GM23338 (cell line): Measurements from ENCODE around the gene MBD2. TPM values are rescaled to one million over a fixed set of nuclear protein-coding genes. Genes with fewer than 3 reads are reported as not detected.
A peak's percentile ranks its signal among the peaks of the same experiment; 100 is the strongest.

ENCODE experiments used
- ATAC-seq: fragments of 200-7000 bp; cut with Tn5 transposase; 3 replicates; pipeline ENCODE4 v1.9.1; 2020
- DNase-seq: peaks from one replicate; pipeline ENCODE4 v3.0.0-alpha.2; 2015; ENCODE audit warnings: low spot score
- H2AFZ ChIP-seq: fragments of 200-600 bp; sonication (generic); 2 replicates; pipeline ENCODE4 v1.8.0; 2016; ENCODE audit warnings: antibody characterized with exemption, mild to moderate bottlenecking, moderate library complexity
- H3F3A ChIP-seq: fragments of 200-600 bp; sonication (generic); replicated peaks from 2 replicates; pipeline ENCODE4 v1.8.0; 2017; ENCODE audit warnings: antibody characterized with exemption, mixed run types, low read depth
- H3K27ac ChIP-seq: fragments of 200-600 bp; sonication (generic); 2 replicates; pipeline ENCODE4 v1.6.1; 2016; ENCODE audit warnings: low read depth
- H3K27me3 ChIP-seq: fragments of 200-600 bp; sonication (generic); 2 replicates; pipeline ENCODE4 v1.8.0; 2016; ENCODE audit warnings: mild to moderate bottlenecking, mixed run types, moderate library complexity; ENCODE audit not compliant: insufficient read depth
- H3K36me3 ChIP-seq: fragments of 200-600 bp; sonication (generic); 2 replicates; pipeline ENCODE4 v1.8.0; 2016; ENCODE audit warnings: mild to moderate bottlenecking; ENCODE audit not compliant: insufficient read depth
- H3K4me1 ChIP-seq: fragments of 200-600 bp; sonication (generic); 2 replicates; pipeline ENCODE4 v1.8.0; 2016; ENCODE audit warnings: mild to moderate bottlenecking, moderate library complexity; ENCODE audit not compliant: insufficient read depth
- H3K4me2 ChIP-seq: fragments of 200-600 bp; sonication (generic); 2 replicates; pipeline ENCODE4 v1.7.1; 2017; ENCODE audit warnings: mixed run types
- H3K4me3 ChIP-seq: fragments of 200-600 bp; sonication (generic); 2 replicates; pipeline ENCODE4 v1.6.1; 2016; ENCODE audit warnings: mixed run types
- H3K79me2 ChIP-seq: fragments of 200-600 bp; sonication (generic); replicated peaks from 2 replicates; pipeline ENCODE4 v1.8.0; 2017; ENCODE audit warnings: mild to moderate bottlenecking; ENCODE audit not compliant: insufficient read depth
- H3K9me2 ChIP-seq: fragments of 200-600 bp; sonication (generic); 2 replicates; pipeline ENCODE4 v1.8.0; 2017; ENCODE audit not compliant: insufficient read depth
- H4K20me1 ChIP-seq: fragments of 200-600 bp; sonication (generic); replicated peaks from 2 replicates; pipeline ENCODE4 v1.8.0; 2017; ENCODE audit warnings: mild to moderate bottlenecking; ENCODE audit not compliant: insufficient read depth
- H3K27ac Mint-ChIP-seq: 2 replicates; pipeline ENCODE4 v1.8.0; 2020; ENCODE audit warnings: inconsistent platforms, mild to moderate bottlenecking, moderate library complexity, mixed read lengths
- H3K27me3 Mint-ChIP-seq: 3 replicates; pipeline ENCODE4 v1.8.0; 2022; ENCODE audit warnings: low read depth, mild to moderate bottlenecking, moderate library complexity, mixed read lengths, inconsistent platforms; ENCODE audit not compliant: insufficient read depth, poor library complexity
- H3K36me3 Mint-ChIP-seq: 3 replicates; pipeline ENCODE4 v1.8.0; 2021; ENCODE audit warnings: low read depth, mild to moderate bottlenecking, inconsistent platforms, moderate library complexity, mixed read lengths
- H3K4me1 Mint-ChIP-seq: 3 replicates; pipeline ENCODE4 v1.8.0; 2020; ENCODE audit warnings: mild to moderate bottlenecking, inconsistent platforms, mixed read lengths
- H3K4me3 Mint-ChIP-seq: 3 replicates; pipeline ENCODE4 v1.8.0; 2021; ENCODE audit warnings: moderate library complexity, mild to moderate bottlenecking, inconsistent platforms, mixed read lengths
- H3K9me3 Mint-ChIP-seq: 3 replicates; pipeline ENCODE4 v1.8.0; 2020; ENCODE audit warnings: moderate library complexity, mild to moderate bottlenecking, inconsistent platforms, mixed read lengths
- CREB1 ChIP-seq: fragments of 250-450 bp; sonication (Bioruptor Pico); IDR thresholded peaks from 2 replicates; pipeline ENCODE4 v1.5.0; 2020; ENCODE audit warnings: low read depth, mild to moderate bottlenecking, moderate library complexity
- EZH2 ChIP-seq: fragments of 200-600 bp; sonication (generic); IDR thresholded peaks from one replicate; pipeline ENCODE4 v1.8.0; 2017; ENCODE audit warnings: antibody characterized with exemption, mild to moderate bottlenecking, low read depth; ENCODE audit not compliant: unreplicated experiment
- EZH2phosphoT487 ChIP-seq: fragments of 200-600 bp; sonication (generic); IDR thresholded peaks from one replicate; pipeline ENCODE4 v1.8.1; 2018; ENCODE audit warnings: antibody characterized with exemption; ENCODE audit not compliant: unreplicated experiment
- JUNB ChIP-seq: IDR thresholded peaks from one replicate; pipeline ENCODE4 v1.6.1; 2016; ENCODE audit warnings: antibody characterized with exemption; ENCODE audit not compliant: unreplicated experiment
- NANOG ChIP-seq: IDR thresholded peaks from 2 replicates; pipeline ENCODE4 v1.6.1; 2016; ENCODE audit warnings: antibody characterized with exemption, borderline replicate concordance
- POLR2AphosphoS5 ChIP-seq: IDR thresholded peaks from 2 replicates; pipeline ENCODE4 v1.6.1; 2016; ENCODE audit warnings: antibody characterized with exemption, low read depth
- STAT1 ChIP-seq: IDR thresholded peaks from one replicate; pipeline ENCODE4 v1.6.1; 2016; ENCODE audit warnings: antibody characterized with exemption; ENCODE audit not compliant: unreplicated experiment
- ZNF114 ChIP-seq: fragments of 250-450 bp; sonication (Bioruptor Pico); IDR thresholded peaks from 2 replicates; pipeline ENCODE4 v1.5.0; 2020; ENCODE audit warnings: mild to moderate bottlenecking, moderate library complexity
- ZNF331 ChIP-seq: fragments of 250-450 bp; sonication (Bioruptor Pico); IDR thresholded peaks from 2 replicates; pipeline ENCODE4 v1.5.0; 2020; ENCODE audit warnings: low read depth, mild to moderate bottlenecking, moderate library complexity
- polyA plus RNA-seq: library from polyadenylated mRNA; unstranded; fragments of >200 nt; fragmentation: Nextera tagmentation; extraction: Ambion mirVana; gene quantifications from 2 replicates; pipeline ENCODE4 v1.2.1, GENCODE V29; 2016
- total RNA-seq: library from RNA; depleted of rRNA; stranded (reverse); fragments of >200 nt; shearing (Covaris generic); gene quantifications from 2 replicates; pipeline ENCODE4 v1.2.3, GENCODE V29; 2014
- TF ChIP-seq, protein P1 (sequence below): IDR thresholded peaks from one replicate; pipeline ENCODE4 v1.6.1; 2018; ENCODE audit warnings: antibody characterized with exemption; ENCODE audit not compliant: unreplicated experiment
- TF ChIP-seq, protein P2 (sequence below), 2 experiments: fragments of 200-600 bp in 1 of 2; sonication (generic) in 1 of 2; conservative IDR thresholded peaks; 2 replicates each; pipeline versions ENCODE4 v1.5.1 to v1.6.1; 2016 to 2017; ENCODE audit warnings: antibody characterized with exemption in 2 of 2, low read depth in 2 of 2, mild to moderate bottlenecking in 2 of 2, moderate library complexity in 1 of 2
- TF ChIP-seq, protein P3 (sequence below): fragments of 250-450 bp; sonication (Bioruptor Pico); IDR thresholded peaks from 2 replicates; pipeline ENCODE4 v1.5.0; 2020; ENCODE audit warnings: mild to moderate bottlenecking, moderate library complexity
- TF ChIP-seq, protein P4 (sequence below): IDR thresholded peaks from 2 replicates; pipeline ENCODE4 v1.6.1; 2016; ENCODE audit warnings: antibody characterized with exemption

MBD2 gene
- total and polyA plus RNA-seq, 2 experiments from 2014 or later = 11.2 to 39.2 TPM

DNA sequence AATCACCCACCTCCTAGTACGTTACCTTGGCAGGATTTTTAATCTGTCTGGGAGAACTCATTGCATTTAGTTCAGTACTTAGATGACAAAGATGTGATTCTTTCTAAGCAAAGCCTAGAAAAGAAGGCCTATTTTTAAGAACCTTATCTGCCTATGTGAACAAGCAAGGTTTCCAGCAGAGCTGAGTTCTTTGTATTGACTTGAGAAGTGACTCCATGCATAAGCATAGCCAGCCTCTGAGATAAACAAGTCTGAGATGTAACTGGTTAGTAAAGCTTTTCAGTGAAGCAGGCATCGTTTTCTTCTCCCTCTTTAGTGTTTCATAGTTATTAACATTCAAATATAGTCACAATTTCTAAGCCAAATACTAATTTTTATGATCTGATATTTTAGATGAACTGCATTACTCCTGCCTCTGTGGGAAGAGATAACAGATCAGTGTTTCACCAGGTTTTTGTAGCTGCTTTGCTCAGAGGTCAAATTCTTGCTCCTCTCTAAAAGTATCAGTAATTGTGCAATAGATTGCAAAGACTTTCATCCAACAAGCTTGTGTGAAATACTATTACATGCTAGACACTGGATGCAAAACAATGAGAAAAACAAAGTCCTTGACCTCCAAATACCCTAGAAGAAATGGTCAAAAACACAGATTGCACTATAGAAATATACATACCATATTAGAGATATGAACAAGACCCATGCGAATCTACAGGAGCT lies 107.8 kb downstream of the MBD2 start:
- Histone ChIP-seq H3F3A (no peaks in the 10 kb centered on the region), H4K20me1 (no peaks in the 10 kb centered on the region), H3K4me3 (no peak overlapping the region), H2AFZ (0 out of 2 replicates have a peak overlapping the region, but pooled peaks have one; percentile 4), H3K9me2 (no peaks in the 10 kb centered on the region), H3K4me2 (no peak overlapping the region), H3K27me3 (no peaks in the 10 kb centered on the region), H3K79me2 (no peaks in the 10 kb centered on the region), H3K4me1 (peaks cover 17% of the 10 kb centered on the region), H3K36me3 (no peaks in the 10 kb centered on the region), H3K27ac (no peak overlapping the region)
- TF ChIP-seq, protein P1, sequence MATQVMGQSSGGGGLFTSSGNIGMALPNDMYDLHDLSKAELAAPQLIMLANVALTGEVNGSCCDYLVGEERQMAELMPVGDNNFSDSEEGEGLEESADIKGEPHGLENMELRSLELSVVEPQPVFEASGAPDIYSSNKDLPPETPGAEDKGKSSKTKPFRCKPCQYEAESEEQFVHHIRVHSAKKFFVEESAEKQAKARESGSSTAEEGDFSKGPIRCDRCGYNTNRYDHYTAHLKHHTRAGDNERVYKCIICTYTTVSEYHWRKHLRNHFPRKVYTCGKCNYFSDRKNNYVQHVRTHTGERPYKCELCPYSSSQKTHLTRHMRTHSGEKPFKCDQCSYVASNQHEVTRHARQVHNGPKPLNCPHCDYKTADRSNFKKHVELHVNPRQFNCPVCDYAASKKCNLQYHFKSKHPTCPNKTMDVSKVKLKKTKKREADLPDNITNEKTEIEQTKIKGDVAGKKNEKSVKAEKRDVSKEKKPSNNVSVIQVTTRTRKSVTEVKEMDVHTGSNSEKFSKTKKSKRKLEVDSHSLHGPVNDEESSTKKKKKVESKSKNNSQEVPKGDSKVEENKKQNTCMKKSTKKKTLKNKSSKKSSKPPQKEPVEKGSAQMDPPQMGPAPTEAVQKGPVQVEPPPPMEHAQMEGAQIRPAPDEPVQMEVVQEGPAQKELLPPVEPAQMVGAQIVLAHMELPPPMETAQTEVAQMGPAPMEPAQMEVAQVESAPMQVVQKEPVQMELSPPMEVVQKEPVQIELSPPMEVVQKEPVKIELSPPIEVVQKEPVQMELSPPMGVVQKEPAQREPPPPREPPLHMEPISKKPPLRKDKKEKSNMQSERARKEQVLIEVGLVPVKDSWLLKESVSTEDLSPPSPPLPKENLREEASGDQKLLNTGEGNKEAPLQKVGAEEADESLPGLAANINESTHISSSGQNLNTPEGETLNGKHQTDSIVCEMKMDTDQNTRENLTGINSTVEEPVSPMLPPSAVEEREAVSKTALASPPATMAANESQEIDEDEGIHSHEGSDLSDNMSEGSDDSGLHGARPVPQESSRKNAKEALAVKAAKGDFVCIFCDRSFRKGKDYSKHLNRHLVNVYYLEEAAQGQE = no peak
- no peak for TF ChIP-seq ZNF331 (CRISPR knock-in tag)
- no peak for TF ChIP-seq EZH2
- no peak for TF ChIP-seq ZNF114 (CRISPR knock-in tag)
- TF ChIP-seq CREB1 (CRISPR knock-in tag) = no peak
- TF ChIP-seq JUNB = no peak
- TF ChIP-seq EZH2phosphoT487 = no peak
- TF ChIP-seq, protein P2, sequence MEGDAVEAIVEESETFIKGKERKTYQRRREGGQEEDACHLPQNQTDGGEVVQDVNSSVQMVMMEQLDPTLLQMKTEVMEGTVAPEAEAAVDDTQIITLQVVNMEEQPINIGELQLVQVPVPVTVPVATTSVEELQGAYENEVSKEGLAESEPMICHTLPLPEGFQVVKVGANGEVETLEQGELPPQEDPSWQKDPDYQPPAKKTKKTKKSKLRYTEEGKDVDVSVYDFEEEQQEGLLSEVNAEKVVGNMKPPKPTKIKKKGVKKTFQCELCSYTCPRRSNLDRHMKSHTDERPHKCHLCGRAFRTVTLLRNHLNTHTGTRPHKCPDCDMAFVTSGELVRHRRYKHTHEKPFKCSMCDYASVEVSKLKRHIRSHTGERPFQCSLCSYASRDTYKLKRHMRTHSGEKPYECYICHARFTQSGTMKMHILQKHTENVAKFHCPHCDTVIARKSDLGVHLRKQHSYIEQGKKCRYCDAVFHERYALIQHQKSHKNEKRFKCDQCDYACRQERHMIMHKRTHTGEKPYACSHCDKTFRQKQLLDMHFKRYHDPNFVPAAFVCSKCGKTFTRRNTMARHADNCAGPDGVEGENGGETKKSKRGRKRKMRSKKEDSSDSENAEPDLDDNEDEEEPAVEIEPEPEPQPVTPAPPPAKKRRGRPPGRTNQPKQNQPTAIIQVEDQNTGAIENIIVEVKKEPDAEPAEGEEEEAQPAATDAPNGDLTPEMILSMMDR (conservative IDR thresholded peaks at IDR 0.05; ENCODE audit: low read depth in 2 of 2) = no peak
- no peak for TF ChIP-seq NANOG
- TF ChIP-seq, protein P3, sequence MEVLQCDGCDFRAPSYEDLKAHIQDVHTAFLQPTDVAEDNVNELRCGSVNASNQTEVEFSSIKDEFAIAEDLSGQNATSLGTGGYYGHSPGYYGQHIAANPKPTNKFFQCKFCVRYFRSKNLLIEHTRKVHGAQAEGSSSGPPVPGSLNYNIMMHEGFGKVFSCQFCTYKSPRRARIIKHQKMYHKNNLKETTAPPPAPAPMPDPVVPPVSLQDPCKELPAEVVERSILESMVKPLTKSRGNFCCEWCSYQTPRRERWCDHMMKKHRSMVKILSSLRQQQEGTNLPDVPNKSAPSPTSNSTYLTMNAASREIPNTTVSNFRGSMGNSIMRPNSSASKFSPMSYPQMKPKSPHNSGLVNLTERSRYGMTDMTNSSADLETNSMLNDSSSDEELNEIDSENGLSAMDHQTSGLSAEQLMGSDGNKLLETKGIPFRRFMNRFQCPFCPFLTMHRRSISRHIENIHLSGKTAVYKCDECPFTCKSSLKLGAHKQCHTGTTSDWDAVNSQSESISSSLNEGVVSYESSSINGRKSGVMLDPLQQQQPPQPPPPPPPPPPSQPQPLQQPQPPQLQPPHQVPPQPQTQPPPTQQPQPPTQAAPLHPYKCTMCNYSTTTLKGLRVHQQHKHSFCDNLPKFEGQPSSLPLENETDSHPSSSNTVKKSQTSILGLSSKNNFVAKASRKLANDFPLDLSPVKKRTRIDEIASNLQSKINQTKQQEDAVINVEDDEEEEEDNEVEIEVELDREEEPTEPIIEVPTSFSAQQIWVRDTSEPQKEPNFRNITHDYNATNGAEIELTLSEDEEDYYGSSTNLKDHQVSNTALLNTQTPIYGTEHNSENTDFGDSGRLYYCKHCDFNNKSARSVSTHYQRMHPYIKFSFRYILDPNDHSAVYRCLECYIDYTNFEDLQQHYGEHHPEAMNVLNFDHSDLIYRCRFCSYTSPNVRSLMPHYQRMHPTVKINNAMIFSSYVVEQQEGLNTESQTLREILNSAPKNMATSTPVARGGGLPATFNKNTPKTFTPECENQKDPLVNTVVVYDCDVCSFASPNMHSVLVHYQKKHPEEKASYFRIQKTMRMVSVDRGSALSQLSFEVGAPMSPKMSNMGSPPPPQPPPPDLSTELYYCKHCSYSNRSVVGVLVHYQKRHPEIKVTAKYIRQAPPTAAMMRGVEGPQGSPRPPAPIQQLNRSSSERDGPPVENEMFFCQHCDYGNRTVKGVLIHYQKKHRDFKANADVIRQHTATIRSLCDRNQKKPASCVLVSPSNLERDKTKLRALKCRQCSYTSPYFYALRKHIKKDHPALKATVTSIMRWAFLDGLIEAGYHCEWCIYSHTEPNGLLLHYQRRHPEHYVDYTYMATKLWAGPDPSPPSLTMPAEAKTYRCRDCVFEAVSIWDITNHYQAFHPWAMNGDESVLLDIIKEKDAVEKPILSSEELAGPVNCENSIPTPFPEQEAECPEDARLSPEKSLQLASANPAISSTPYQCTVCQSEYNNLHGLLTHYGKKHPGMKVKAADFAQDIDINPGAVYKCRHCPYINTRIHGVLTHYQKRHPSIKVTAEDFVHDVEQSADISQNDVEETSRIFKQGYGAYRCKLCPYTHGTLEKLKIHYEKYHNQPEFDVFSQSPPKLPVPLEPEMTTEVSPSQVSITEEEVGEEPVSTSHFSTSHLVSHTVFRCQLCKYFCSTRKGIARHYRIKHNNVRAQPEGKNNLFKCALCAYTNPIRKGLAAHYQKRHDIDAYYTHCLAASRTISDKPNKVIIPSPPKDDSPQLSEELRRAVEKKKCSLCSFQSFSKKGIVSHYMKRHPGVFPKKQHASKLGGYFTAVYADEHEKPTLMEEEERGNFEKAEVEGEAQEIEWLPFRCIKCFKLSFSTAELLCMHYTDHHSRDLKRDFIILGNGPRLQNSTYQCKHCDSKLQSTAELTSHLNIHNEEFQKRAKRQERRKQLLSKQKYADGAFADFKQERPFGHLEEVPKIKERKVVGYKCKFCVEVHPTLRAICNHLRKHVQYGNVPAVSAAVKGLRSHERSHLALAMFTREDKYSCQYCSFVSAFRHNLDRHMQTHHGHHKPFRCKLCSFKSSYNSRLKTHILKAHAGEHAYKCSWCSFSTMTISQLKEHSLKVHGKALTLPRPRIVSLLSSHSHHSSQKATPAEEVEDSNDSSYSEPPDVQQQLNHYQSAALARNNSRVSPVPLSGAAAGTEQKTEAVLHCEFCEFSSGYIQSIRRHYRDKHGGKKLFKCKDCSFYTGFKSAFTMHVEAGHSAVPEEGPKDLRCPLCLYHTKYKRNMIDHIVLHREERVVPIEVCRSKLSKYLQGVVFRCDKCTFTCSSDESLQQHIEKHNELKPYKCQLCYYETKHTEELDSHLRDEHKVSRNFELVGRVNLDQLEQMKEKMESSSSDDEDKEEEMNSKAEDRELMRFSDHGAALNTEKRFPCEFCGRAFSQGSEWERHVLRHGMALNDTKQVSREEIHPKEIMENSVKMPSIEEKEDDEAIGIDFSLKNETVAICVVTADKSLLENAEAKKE (CRISPR knock-in tag) = no peak
- TF ChIP-seq STAT1 = no peak
- TF ChIP-seq POLR2AphosphoS5 = no peak
- TF ChIP-seq, protein P4, sequence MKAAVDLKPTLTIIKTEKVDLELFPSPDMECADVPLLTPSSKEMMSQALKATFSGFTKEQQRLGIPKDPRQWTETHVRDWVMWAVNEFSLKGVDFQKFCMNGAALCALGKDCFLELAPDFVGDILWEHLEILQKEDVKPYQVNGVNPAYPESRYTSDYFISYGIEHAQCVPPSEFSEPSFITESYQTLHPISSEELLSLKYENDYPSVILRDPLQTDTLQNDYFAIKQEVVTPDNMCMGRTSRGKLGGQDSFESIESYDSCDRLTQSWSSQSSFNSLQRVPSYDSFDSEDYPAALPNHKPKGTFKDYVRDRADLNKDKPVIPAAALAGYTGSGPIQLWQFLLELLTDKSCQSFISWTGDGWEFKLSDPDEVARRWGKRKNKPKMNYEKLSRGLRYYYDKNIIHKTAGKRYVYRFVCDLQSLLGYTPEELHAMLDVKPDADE = no peak
- peaks cover 2% of the 10 kb centered on the region for H3K27me3 Mint-ChIP-seq
- no peak overlapping the region for H3K4me3 Mint-ChIP-seq
- peak; percentile 35 for DNase-seq
- H3K27ac Mint-ChIP-seq = no peak overlapping the region; the same call in 1 of the 2 replicates
- H3K4me1 Mint-ChIP-seq = peaks cover 23% of the 10 kb centered on the region
- H3K9me3 Mint-ChIP-seq = no peaks in the 10 kb centered on the region
- peak; percentile 83 for ATAC-seq
- no peaks in the 10 kb centered on the region for H3K36me3 Mint-ChIP-seq
